B cell (primary cell): ENCODE measurements around the gene ESRRB. TPM values are rescaled to one million over a fixed set of nuclear protein-coding genes. Genes with fewer than 3 reads are reported as not detected.

Source experiments
- ATAC-seq: fragments of 200-7000 bp; cut with Tn5 transposase; one replicate; pipeline ENCODE4 v1.10.0; 2021; ENCODE audit warnings: low read depth, mild to moderate bottlenecking, moderate number of reproducible peaks, moderate library complexity
- CTCF ChIA-PET: fragments of 350-600 bp; sonication (Branson Sonifier 250); formaldehyde crosslinking; loops from one replicate; lab custom pipeline; 2021; ENCODE audit warnings: antibody characterized with exemption, inconsistent platforms; lab: Charles Lee
- POLR2A ChIA-PET: fragments of 350-600 bp; sonication (Branson Sonifier 250); formaldehyde crosslinking; loops from one replicate; lab custom pipeline; 2021; ENCODE audit warnings: antibody characterized with exemption; lab: Charles Lee
- DNase-seq: peaks from one replicate; pipeline ENCODE4 v3.0.0; 2013
- H2AFZ ChIP-seq: 2 replicates; pipeline ENCODE4 v1.6.1; 2012; ENCODE audit warnings: mild to moderate bottlenecking, low read depth, low read length; ENCODE audit not compliant: insufficient read depth, poor library complexity, severe bottlenecking
- H3K27ac ChIP-seq, 2 donors: 1 replicate in 1 of 2; 2 replicates in 1 of 2; pipeline ENCODE4 v1.5.1; 2012 to 2013; ENCODE audit warnings: low read length in 2 of 2, mild to moderate bottlenecking in 2 of 2, moderate library complexity in 1 of 2
- H3K27me3 ChIP-seq, 4 experiments: fragments of 200-600 bp in 1 of 4; sonication (generic) in 1 of 4; replicated peaks in 1 of 4; 1 replicate in 2 of 4; 2 replicates in 2 of 4; pipeline versions ENCODE4 v1.6.1 to v1.7.0; 2013 to 2016; ENCODE audit warnings: low read length in 3 of 4, mild to moderate bottlenecking in 2 of 4, mixed read lengths in 1 of 4, moderate library complexity in 1 of 4; ENCODE audit not compliant: insufficient read depth in 4 of 4, control insufficient read depth in 3 of 4; ENCODE audit errors: control extremely low read depth in 1 of 4
- H3K36me3 ChIP-seq, 2 experiments: replicated peaks in 1 of 2; 1 replicate in 1 of 2; 2 replicates in 1 of 2; pipeline versions ENCODE4 v1.6.1 to v1.7.1; 2013; ENCODE audit warnings: low read length in 1 of 2; ENCODE audit not compliant: insufficient read depth in 2 of 2, control insufficient read depth in 1 of 2; ENCODE audit errors: control extremely low read depth in 1 of 2, extremely low read depth in 1 of 2
- H3K4me1 ChIP-seq, 2 donors: fragments of 200-600 bp in 1 of 2; sonication (generic) in 1 of 2; 1 replicate in 1 of 2; 2 replicates in 1 of 2; pipeline versions ENCODE4 v1.5.1 to v1.6.1; 2013 to 2017; ENCODE audit warnings: low read length in 2 of 2; ENCODE audit not compliant: control insufficient read depth in 2 of 2, insufficient read depth in 2 of 2
- H3K4me2 ChIP-seq: replicated peaks from 2 replicates; pipeline ENCODE3; 2012; ENCODE audit warnings: mild to moderate bottlenecking, low read depth, low read length; ENCODE audit not compliant: poor library complexity, severe bottlenecking
- H3K4me3 ChIP-seq, 5 experiments: fragments of 200-600 bp in 1 of 5; sonication (generic) in 1 of 5; 1 replicate in 3 of 5; 2 replicates in 2 of 5; pipeline versions ENCODE4 v1.5.1 to v1.7.0; 2011 to 2016; ENCODE audit warnings: low read length in 4 of 5, mild to moderate bottlenecking in 4 of 5, low read depth in 2 of 5, control low read depth in 1 of 5, moderate library complexity in 1 of 5; ENCODE audit not compliant: insufficient read depth in 1 of 5; ENCODE audit errors: control extremely low read depth in 1 of 5, extremely low read depth in 1 of 5
- H3K79me2 ChIP-seq: fragments of 200-600 bp; sonication (generic); one replicate; pipeline ENCODE4 v1.6.0; 2016; ENCODE audit warnings: low read length; ENCODE audit not compliant: control insufficient read depth, insufficient read depth
- H3K9ac ChIP-seq: fragments of 200-600 bp; sonication (generic); 2 replicates; pipeline ENCODE4 v1.6.1; 2017; ENCODE audit warnings: mild to moderate bottlenecking, low read length, moderate library complexity
- H3K9me3 ChIP-seq, 3 donors: one replicate each; pipeline versions ENCODE4 v1.6.1 to v1.7.1; 2013; ENCODE audit warnings: low read length in 2 of 3; ENCODE audit not compliant: control insufficient read depth in 2 of 3, insufficient read depth in 1 of 3; ENCODE audit errors: control extremely low read depth in 1 of 3
- H4K20me1 ChIP-seq: 2 replicates; pipeline ENCODE4 v1.6.0; 2012; ENCODE audit warnings: mild to moderate bottlenecking, low read length; ENCODE audit not compliant: insufficient read depth, control insufficient read depth, poor library complexity, severe bottlenecking
- H3K27ac Mint-ChIP-seq: one replicate; pipeline ENCODE4 v1.8.0; 2021; ENCODE audit warnings: mixed read lengths
- H3K27me3 Mint-ChIP-seq: one replicate; pipeline ENCODE4 v1.8.0; 2021; ENCODE audit warnings: mixed read lengths
- H3K4me1 Mint-ChIP-seq: one replicate; pipeline ENCODE4 v1.8.0; 2021; ENCODE audit warnings: mixed read lengths
- H3K4me3 Mint-ChIP-seq: one replicate; pipeline ENCODE4 v1.8.0; 2021; ENCODE audit warnings: mixed read lengths
- H3K9me3 Mint-ChIP-seq: one replicate; pipeline ENCODE4 v1.8.0; 2022; ENCODE audit warnings: mixed read lengths; ENCODE audit not compliant: insufficient read depth
- EZH2 ChIP-seq: IDR thresholded peaks from 2 replicates; pipeline ENCODE4 v1.6.1; 2012; ENCODE audit warnings: borderline replicate concordance, low read depth, mild to moderate bottlenecking, moderate library complexity, low read length; ENCODE audit not compliant: insufficient read depth, poor library complexity, severe bottlenecking
- WGBS: methylation state at CpG from one replicate; pipeline ENCODE4 v1.1.5; 2013; ENCODE audit warnings: missing lambda C conversion rate; ENCODE audit not compliant: insufficient coverage; 5-methylcytosine and 5-hydroxymethylcytosine counted together
- intact Hi-C: fragments of 100-400 bp; cut with micrococcal nuclease; formaldehyde crosslinking; loops from one replicate; pipeline ENCODE4 v1.10.0; 2022
- polyA plus RNA-seq: library from polyadenylated mRNA; depleted of rRNA; stranded (reverse); fragments of >200 nt; gene quantifications from 2 replicates; pipeline ENCODE4 v1.2.3, GENCODE V29; 2012
- total RNA-seq, 2 donors: library from RNA; stranded (reverse); fragments of 120-200 nt in 1 of 2; gene quantifications; 1 replicate in 1 of 2; 2 replicates in 1 of 2; pipeline versions ENCODE4 v1.2.3 to v1.2.4, GENCODE V29; 2013 to 2022
- TF ChIP-seq, protein P1 (sequence below): fragments of 200-600 bp; IDR thresholded peaks from one replicate; pipeline ENCODE4 v1.8.0; 2022; ENCODE audit warnings: antibody characterized with exemption, mild to moderate bottlenecking

Gene ESRRB
- total and polyA plus RNA-seq, 2 donors (not counting 1 experiment from before 2014, with no cell fraction given), result 0.13 TPM; not detected in 1

DNA sequence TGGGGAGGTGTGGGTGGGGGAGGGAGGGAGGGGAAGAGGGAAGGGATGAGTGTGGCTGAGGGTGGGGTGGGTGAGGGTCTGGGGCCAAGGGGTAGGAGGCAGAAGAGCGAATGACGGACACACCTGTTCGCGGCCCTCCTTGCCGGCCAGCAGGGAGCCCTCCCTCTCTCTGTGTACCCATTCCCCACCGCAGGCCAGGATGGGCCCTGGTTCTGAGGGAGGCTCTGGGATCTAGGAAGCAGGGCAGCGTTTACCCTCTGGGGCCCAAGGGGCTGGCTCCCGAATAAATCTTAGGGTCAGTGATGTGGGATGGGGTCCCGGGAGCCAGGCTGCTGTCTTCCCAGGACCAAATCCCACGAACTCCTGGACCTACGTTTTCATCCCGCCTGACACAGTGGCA is 46.0 kb upstream of the ESRRB start:
- WGBS, result 34% methylated on average over 12 of the region's 12 CpGs
- DNase-seq, result no peak
- H3K4me3 ChIP-seq, result no peak overlapping the region
- H3K4me2 ChIP-seq, result no peak overlapping the region
- H3K4me1 ChIP-seq, result no peaks in the 10 kb centered on the region
- peaks cover 47% of the 10 kb centered on the region for H3K27me3 Mint-ChIP-seq
- H3K79me2 ChIP-seq, result no peaks in the 10 kb centered on the region
- POLR2A ChIA-PET, result no interaction called here
- intact Hi-C loops, result no loop called here
- H2AFZ ChIP-seq, result no peak overlapping the region
- H3K9me3 Mint-ChIP-seq, result no peaks in the 10 kb centered on the region
- no peak overlapping the region for H3K27ac ChIP-seq
- H3K4me3 Mint-ChIP-seq, result no peak overlapping the region
- no peak for ATAC-seq
- no peak for TF ChIP-seq EZH2
- TF ChIP-seq, protein P1, sequence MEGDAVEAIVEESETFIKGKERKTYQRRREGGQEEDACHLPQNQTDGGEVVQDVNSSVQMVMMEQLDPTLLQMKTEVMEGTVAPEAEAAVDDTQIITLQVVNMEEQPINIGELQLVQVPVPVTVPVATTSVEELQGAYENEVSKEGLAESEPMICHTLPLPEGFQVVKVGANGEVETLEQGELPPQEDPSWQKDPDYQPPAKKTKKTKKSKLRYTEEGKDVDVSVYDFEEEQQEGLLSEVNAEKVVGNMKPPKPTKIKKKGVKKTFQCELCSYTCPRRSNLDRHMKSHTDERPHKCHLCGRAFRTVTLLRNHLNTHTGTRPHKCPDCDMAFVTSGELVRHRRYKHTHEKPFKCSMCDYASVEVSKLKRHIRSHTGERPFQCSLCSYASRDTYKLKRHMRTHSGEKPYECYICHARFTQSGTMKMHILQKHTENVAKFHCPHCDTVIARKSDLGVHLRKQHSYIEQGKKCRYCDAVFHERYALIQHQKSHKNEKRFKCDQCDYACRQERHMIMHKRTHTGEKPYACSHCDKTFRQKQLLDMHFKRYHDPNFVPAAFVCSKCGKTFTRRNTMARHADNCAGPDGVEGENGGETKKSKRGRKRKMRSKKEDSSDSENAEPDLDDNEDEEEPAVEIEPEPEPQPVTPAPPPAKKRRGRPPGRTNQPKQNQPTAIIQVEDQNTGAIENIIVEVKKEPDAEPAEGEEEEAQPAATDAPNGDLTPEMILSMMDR, result no peak
- CTCF ChIA-PET, result no interaction called here
- H3K36me3 ChIP-seq, result no peaks in the 10 kb centered on the region
- no peaks in the 10 kb centered on the region for H4K20me1 ChIP-seq
- H3K27me3 ChIP-seq, result peaks cover 0 to 21% (median 8%) of the 10 kb centered on the region in 4 experiments
- H3K9ac ChIP-seq, result no peak overlapping the region
- peaks cover 2% of the 10 kb centered on the region for H3K4me1 Mint-ChIP-seq
- no peak overlapping the region for H3K27ac Mint-ChIP-seq
- H3K9me3 ChIP-seq, result no peaks in the 10 kb centered on the region

DNA sequence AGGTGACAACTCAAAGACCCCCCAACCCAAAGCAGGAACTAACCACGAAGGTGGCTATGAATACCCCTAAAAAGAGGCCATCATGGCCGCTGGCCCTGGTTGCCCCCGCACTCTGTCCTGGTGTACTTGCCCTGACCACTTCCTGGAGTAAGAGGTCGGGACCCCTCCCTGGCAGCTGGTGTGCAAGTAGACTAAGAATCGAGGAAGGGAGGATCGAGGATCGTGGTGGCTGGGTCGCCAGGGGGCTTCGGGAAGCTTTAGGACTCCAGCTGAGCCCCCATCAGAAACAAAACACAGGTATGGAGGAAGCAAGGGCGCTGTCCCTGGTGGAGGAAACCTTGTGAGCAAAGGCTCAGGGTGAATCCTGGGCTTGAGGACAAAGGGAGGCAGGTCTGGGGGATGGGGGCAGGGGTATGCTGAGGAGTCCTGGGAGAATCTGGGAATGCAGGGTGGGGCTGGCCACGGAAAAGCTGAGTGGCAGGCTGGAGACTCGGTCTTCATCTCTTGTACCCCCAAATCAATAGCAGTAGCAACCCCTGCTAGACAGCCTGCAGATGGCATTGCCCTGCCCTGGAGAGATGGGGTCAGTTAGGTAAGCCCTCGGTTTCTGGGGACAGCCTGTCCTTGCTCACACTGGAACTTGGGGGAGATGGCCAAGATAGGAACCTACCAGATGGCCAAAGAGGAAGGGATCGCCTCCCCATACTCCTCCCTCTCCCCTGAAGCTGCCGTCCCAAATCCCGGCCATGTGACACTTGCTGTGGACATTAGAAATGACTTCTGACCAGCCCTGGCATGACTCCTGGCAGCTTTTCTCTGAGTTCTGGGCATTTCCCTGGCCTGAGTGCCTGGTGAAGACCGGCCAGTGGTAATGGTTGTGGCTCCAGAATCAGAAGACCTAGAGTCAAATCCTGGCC is 45.3 kb upstream of the ESRRB start:
- H3K4me3 Mint-ChIP-seq, result no peak overlapping the region
- TF ChIP-seq, protein P1, result no peak
- no peak for TF ChIP-seq EZH2
- H3K27ac ChIP-seq, result no peak overlapping the region
- no peak overlapping the region for H2AFZ ChIP-seq
- H3K4me2 ChIP-seq, result no peak overlapping the region
- H3K27me3 ChIP-seq, result peaks cover 0 to 21% (median 8%) of the 10 kb centered on the region in 4 experiments
- intact Hi-C loops, result no loop called here
- H4K20me1 ChIP-seq, result no peaks in the 10 kb centered on the region
- ChIA-PET POLR2A (no interaction called here), CTCF (no interaction called here)
- no peaks in the 10 kb centered on the region for H3K36me3 ChIP-seq
- ATAC-seq, result no peak
- no peak for DNase-seq
- no peaks in the 10 kb centered on the region for H3K9me3 ChIP-seq
- no peaks in the 10 kb centered on the region for H3K79me2 ChIP-seq
- H3K4me1 Mint-ChIP-seq, result peaks cover 2% of the 10 kb centered on the region
- WGBS, result 50% methylated on average over 14 of the region's 17 CpGs
- no peaks in the 10 kb centered on the region for H3K9me3 Mint-ChIP-seq
- H3K9ac ChIP-seq, result no peak overlapping the region
- no peak overlapping the region for H3K4me3 ChIP-seq
- H3K4me1 ChIP-seq, result no peaks in the 10 kb centered on the region
- H3K27me3 Mint-ChIP-seq, result peaks cover 42% of the 10 kb centered on the region
- no peak overlapping the region for H3K27ac Mint-ChIP-seq
